GM18499 (cell line): ENCODE data around the gene GPLD1.
"Not testable (repeated sequence)": the region's sequence is repeated elsewhere in the genome, so short reads cannot be mapped to it uniquely, and the experiment has no call there.

Experiments used
- ATAC-seq: cut with Tn5 transposase; IDR thresholded peaks from one replicate; pipeline ENCODE4 v1.9.1; 2021; ENCODE audit warnings: moderate number of reproducible peaks; ENCODE audit not compliant: insufficient read depth, unreplicated experiment

The GPLD1 gene, protein sequence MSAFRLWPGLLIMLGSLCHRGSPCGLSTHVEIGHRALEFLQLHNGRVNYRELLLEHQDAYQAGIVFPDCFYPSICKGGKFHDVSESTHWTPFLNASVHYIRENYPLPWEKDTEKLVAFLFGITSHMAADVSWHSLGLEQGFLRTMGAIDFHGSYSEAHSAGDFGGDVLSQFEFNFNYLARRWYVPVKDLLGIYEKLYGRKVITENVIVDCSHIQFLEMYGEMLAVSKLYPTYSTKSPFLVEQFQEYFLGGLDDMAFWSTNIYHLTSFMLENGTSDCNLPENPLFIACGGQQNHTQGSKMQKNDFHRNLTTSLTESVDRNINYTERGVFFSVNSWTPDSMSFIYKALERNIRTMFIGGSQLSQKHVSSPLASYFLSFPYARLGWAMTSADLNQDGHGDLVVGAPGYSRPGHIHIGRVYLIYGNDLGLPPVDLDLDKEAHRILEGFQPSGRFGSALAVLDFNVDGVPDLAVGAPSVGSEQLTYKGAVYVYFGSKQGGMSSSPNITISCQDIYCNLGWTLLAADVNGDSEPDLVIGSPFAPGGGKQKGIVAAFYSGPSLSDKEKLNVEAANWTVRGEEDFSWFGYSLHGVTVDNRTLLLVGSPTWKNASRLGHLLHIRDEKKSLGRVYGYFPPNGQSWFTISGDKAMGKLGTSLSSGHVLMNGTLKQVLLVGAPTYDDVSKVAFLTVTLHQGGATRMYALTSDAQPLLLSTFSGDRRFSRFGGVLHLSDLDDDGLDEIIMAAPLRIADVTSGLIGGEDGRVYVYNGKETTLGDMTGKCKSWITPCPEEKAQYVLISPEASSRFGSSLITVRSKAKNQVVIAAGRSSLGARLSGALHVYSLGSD

DNA sequence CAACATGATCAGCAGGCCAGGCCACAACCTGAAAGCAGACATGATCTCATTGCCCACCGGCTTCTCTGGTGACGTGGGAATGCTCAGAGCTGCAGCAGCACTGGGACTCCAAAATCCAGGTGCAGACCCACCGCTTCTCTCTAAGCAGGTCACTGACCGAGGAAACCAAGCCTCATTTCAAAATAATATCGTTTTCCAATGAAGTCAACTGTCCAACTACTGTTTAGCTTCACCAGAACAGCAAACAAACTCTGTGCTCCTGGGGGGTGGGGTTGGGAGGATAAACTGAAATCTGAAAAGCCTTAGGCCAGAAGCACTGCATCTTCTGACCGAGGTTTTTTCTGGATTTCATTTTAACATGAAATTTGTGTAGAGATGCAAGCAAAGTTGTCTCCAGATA lies at the start of gene GPLD1:
TSS of gene GPLD1 (minus strand) at position 109 of the 400 bp plus-strand sequence. CDS start at position 42, 67 bp downstream.
- ATAC-seq = no peak

DNA sequence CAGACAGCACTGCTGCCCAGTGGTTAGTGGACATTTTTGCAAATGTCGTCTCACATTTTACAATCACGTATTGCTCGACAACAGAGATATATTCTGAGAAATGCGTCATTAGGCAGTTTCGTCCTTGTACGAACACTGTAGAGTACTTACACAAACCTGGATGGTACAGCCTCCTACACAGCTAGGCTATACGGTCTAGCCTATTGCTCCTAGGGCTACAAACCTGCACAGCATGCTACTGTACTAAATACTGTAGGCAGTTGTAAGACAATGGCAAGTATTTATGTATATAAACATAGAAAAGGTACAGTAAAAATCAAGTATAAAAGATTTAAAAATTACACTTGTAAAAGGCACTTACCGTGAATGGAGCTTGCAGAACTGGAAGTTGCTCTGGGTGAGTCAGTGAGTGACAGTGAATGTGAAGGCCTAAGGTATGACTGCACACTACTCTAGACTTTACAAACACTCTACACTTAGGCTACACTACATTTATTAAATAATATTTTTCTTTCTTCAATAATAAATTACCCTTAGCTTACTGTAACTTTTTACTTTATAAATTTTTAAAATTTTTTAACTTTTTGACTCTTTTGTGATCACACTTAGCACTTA lies 48.5 kb upstream of the GPLD1 start:
- ATAC-seq = no peak

GRCh38 chr6:24537082-24537699 lies 47.8 kb upstream of the GPLD1 start:
- ATAC-seq = no peak

DNA sequence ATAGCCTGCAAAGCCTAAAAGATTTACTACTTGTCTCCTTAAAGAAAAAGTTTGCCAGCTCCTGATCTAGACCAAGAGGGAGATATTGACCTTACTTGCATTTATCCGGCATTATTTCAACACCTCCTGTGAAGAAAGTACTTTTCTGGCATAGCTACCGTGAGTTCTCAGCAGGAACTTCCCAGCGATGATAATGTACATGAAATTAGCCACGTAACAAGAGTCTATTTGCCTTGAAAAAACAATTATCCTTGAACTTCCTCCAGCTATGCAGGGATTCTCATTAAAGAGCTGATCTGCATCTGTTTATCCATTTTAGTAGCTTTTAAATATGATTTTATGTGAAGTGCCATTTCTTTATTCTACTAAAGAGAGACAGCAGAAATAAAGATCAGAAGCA lies 47.1 kb upstream of the GPLD1 start:
- ATAC-seq = no peak

DNA sequence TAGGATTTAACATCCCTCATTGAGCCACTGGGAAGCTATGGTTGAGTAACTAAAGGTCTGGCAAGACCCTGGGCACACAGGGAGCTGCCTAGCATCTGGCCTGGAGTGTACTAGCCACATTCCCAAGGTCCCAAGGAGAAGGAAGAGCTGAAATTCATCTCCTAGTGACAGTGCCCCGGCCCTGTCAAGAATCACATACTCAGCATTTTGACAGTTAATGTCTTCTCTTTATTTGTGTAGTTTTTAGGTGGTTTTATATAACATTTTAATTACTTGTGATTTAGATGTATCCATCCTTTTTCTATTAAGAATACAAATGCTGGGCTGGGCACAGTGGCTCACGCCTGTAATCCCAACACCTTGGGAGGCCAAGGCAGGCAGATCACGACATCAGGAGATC lies 45.8 kb upstream of the GPLD1 start:
- no peak for ATAC-seq

GRCh38 chr6:24534329-24534728 lies 45.0 kb upstream of the GPLD1 start:
- ATAC-seq = no peak

- no peak for ATAC-seq
Observed at GRCh38 chr6:24529985-24530384, 40.6 kb upstream of the GPLD1 start.

DNA sequence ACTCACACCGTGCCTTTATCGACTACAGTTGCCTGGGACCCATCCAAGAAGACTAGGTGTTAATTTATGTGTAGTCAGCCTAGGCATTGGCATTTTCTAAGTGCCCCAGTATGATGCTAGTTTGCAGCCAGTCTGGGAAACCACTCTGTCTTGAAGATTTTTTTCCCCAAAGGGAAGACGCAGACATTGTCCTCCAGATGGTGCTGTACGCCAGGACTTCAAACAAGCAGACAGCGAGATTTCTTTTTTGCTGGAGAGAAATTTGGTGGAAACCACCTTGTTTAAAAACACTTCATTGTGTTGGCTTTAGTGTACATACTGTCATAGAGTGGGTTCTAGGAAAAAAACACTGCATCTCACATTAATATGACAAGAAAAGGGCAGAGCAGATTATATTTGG lies 35.4 kb upstream of the GPLD1 start:
- ATAC-seq = no peak

GRCh38 chr6:24524329-24524728 lies 35.0 kb upstream of the GPLD1 start:
- ATAC-seq = no peak

DNA sequence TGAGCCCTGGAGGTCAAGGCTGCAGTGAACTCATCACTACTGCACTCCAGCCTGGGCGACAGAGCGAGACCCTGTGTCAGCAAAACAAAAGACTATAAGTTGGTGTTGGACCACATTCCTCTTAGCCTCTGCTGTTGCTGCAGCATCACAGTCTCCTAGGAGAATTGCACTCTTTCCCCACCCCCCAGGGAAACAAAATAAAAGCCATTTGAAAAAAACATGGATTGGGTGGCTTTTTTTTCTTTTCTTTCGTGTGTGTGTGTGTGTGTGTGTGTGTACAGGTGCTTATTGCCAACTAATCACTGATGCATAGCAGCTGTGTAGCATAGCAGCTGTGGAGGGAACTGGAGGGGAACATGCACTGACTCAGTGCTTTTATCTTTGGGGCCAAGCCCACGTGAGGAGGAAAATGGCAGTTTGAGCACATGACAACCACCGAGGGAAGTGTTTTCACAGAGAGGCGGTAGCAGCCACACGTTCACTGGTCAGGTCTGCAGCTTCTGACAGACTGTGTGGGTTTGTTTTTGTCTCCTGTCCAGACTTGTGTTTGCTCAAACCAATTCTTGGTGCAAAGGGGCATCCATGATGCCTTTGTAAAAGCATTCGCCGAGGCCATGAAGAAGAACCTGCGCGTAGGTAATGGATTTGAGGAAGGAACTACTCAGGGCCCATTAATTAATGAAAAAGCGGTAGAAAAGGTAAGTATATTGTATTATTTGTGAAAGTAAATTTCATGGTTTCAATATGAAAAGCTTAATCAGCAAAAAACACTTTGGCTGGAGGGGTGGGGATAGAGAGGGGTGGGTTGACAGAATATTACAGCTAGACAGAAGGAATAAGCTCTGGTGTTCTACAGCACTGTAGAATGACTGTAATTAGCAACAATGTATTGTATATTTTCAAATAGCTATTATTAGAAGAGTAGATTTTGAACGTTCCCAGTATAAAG lies 33.1 kb upstream of the GPLD1 start:
- ATAC-seq = peak; percentile 32

GRCh38 chr6:24520929-24521546 lies 31.7 kb upstream of the GPLD1 start:
- ATAC-seq = no peak

- peak; percentile 68 for ATAC-seq
Observed at GRCh38 chr6:24517659-24518543, 28.5 kb upstream of the GPLD1 start.

GRCh38 chr6:24513602-24514001 lies 24.2 kb upstream of the GPLD1 start:
- ATAC-seq = no peak

GRCh38 chr6:24511976-24512375 lies 22.6 kb upstream of the GPLD1 start:
- ATAC-seq = not testable (repeated sequence)

DNA sequence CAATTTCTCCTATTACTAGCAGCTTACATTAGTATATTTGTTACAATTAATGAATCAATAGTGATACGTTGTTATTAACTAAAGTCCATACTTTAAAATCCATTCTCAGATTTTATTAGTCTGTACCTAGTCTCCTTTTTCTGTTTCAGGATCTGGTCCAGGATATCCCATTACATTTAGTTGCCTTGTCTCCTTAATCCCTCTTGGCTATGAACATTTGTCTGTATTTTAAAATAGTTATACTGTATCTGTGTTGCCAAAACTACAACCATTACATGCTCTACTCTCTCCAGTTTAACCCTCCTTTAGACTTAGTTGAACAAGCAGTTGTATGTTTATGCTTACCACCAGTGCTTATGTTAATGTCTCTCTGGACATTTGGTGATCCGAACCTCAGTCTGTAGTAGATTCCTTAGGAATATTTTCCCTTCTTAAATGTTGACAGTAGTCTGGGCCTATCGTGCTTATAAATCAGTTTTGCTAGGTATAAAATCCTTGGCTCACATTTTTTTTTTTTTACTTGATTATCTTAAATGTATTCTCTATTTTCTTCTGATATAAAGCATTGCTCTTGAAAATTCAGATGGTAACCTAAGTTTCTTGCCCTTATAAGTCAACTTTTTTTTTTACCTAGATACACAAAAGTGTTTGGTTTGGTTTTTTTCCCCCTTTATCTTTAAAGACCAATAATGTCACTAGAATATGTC lies 17.6 kb upstream of the GPLD1 start:
- no peak for ATAC-seq

- no peak for ATAC-seq
Observed at GRCh38 chr6:24504649-24505586, 15.5 kb upstream of the GPLD1 start.

DNA sequence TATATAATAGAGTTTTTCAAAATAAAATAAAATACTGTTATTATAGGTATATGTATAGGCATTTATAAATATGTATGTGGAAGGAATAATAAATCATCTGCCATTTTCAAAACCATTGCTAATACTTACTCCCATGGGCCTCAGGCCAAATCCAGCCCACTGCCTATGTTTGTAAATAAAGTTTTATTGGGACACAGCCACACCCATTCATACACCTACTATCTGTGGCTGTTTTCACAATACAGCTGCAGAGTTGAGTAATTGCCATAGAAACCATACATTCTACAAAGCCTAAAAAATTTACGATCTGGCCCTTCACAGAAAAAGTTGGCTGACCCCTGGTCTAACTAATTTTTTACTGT lies 14.9 kb upstream of the GPLD1 start:
- no peak for ATAC-seq
